HUES48 (cell line): ENCODE data around the gene NFIB.

ENCODE experiments used
- H3K27ac ChIP-seq: one replicate; pipeline ENCODE4 v1.7.0; 2013; ENCODE audit warnings: low read depth, low read length, inconsistent platforms
- H3K27me3 ChIP-seq: 2 replicates; pipeline ENCODE4 v1.6.1; 2013; ENCODE audit warnings: mild to moderate bottlenecking, low read length; ENCODE audit not compliant: control insufficient read depth, insufficient read depth
- H3K36me3 ChIP-seq: 2 replicates; pipeline ENCODE4 v1.6.1; 2013; ENCODE audit warnings: low read length; ENCODE audit not compliant: control insufficient read depth, insufficient read depth
- H3K4me1 ChIP-seq: 2 replicates; pipeline ENCODE4 v1.6.1; 2013; ENCODE audit warnings: mild to moderate bottlenecking, low read length; ENCODE audit not compliant: control insufficient read depth, insufficient read depth
- H3K4me3 ChIP-seq: 2 replicates; pipeline ENCODE4 v1.5.1; 2013; ENCODE audit warnings: mild to moderate bottlenecking, low read depth, low read length
- H3K9ac ChIP-seq: 2 replicates; pipeline ENCODE4 v1.6.1; 2013; ENCODE audit warnings: mild to moderate bottlenecking, low read depth, low read length, moderate library complexity
- H3K9me3 ChIP-seq: 2 replicates; pipeline ENCODE4 v1.6.1; 2013; ENCODE audit warnings: low read length; ENCODE audit not compliant: control insufficient read depth, insufficient read depth

Gene NFIB

DNA sequence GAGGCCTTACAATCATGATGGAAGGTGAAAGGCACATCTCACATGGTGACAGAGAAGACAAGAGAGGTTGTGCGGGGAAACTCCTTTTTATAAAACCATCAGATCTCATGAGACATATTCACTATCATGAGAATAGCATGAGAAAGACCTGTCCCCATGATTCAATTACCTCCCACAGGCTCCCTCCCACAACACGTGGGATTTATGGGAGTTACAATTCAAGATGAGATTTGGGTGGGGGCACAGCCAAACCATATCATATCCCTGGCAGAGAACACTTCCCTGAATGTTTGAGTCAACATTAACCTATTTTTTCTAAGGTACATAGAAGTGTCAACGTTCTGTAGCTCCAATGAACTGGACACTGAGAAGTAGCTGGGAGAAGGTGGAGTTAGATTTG is 280.9 kb downstream of the NFIB start:
- H3K4me3 ChIP-seq = no peak overlapping the region
- no peak overlapping the region for H3K9ac ChIP-seq
- no peak overlapping the region for H3K27ac ChIP-seq
- no peaks in the 10 kb centered on the region for H3K9me3 ChIP-seq
- H3K36me3 ChIP-seq = no peaks in the 10 kb centered on the region
- H3K4me1 ChIP-seq = peaks cover 8% of the 10 kb centered on the region
- H3K27me3 ChIP-seq = no peaks in the 10 kb centered on the region
